SHP77 (cell line): ENCODE results near the gene MAGOHB.
"Not testable (repeated sequence)": the region's sequence is repeated elsewhere in the genome, so short reads cannot be mapped to it uniquely, and the experiment has no call there.

Source experiments
- DNase-seq, 2 experiments: peaks; one replicate each; lab custom pipeline; 2025; lab: John Stamatoyannopoulos, UW

Gene MAGOHB

DNA sequence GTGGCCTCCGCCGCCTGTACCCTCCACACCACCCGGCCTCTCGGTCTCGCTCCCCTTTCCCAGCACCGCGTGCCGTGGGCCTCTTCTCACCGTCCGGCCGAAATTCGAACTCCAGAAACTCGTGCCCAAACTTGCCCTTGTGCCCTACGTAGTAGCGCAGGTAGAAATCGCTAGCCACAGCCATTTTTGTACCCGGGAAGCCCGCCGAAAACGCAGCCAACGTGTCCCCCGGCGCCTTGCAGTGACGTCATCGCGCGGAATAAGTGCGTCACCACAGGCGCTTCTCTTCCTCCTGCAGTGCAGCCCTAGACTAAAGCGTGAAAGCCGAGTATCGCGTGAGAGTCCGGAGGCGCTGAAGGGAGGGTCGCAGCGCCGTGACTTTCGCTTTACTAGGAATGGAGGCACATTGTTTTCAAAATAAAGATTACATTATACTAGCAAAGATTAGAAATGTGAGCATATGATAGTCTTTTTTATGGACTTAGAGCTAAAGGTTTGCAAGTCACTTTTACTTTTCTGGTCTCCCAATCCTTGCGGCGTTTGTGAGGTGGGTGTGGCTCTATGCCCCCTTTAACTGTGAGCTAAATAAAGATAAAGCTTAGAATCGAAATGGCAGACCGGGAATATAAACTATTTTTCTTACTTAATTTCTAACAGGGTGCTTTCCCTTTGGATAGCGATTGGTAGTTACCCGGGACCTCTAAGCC, at the start of gene MAGOHB:
Gene MAGOHB (minus strand): TSS at position 261 of the 707 bp plus-strand sequence. CDS start 77 bp downstream, at position 184.
- DNase-seq = peak; percentile 76 to 82

GRCh38 chr12:10661338-10661737, 47.9 kb upstream of the MAGOHB start:
- no peak for DNase-seq

GRCh38 chr12:10654003-10654402, 40.6 kb upstream of the MAGOHB start:
- no peak for DNase-seq

DNA sequence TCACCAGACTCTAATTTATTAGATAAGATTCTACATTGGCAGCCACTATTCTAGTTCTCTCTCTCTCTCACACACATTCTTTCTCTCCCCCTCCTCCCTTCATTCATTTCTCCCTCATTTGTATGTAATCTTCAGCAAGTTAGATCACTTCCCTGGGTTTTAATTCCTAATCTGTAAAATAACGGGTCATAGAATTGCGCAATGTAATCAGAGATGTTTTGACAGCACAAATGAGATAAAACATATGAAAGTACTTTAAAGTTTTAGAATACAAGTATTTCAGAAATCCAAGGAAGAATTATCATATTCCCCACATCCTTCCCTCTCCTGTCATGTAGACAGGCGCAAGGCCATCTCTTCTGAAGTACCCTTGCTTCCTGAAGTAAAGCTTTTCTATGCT, 38.8 kb upstream of the MAGOHB start:
- DNase-seq = no peak

DNA sequence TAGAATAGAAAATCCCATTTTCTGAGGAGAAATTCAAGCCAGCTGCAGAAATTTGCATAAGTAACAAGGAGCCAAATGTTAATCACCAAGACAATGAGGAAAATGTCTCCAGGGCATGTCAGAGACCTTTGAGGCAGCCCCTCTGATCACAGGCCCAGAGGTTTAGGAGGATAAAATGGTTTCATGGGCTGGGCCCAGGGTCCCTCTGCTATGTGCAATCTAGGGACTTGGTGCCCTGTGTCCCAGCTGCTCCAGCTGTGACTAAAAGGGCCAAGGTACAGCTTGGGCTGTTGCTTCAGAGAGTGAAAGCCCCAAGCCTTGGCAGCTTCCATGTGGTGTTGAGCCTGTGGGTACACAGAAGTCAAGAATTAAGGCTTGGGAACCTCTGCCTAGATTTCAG, 33.2 kb upstream of the MAGOHB start:
- not testable (repeated sequence) for DNase-seq

- no peak for DNase-seq
Observed at GRCh38 chr12:10645910-10646309, 32.5 kb upstream of the MAGOHB start.

DNA sequence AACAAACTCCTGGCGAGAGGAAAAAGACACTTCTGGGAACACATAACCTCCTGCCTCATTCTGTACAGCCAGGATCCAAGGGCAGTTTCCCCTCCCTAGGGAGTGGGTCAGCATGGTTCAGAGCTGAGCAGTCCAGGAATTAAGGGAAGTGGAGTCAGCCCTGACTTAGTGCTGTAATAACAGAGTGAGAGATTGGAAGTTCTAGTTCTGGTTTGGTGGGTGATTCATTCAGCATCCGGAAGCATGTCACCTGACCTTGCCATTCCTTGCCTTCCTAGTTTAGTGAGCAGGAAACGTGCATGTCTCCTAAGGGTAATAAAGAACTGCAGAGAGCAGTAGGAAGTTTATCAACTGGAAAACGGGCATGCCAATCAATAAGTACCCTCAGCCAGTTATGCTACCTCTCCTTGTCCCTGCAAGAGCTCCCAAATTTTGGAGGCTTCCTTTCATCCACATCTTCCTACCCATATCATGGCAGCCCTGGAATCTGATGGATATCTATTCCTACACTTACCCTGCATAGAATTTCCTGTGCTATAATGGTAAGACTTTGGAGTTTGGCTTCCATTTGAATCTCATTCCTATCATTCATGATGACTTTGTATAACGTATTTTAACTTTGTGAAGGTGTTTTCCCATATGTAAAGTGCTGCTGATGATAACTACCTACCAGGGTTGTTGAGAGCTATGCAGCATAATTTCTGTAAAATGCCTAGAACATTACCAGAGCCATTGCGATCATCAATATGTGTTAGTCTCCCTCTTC, 28.5 kb upstream of the MAGOHB start:
- no peak for DNase-seq

GRCh38 chr12:10638728-10639127, 25.3 kb upstream of the MAGOHB start:
- no peak for DNase-seq

- DNase-seq = no peak
Observed at GRCh38 chr12:10636611-10637010, 23.2 kb upstream of the MAGOHB start.

- DNase-seq = no peak
Observed at GRCh38 chr12:10636124-10636523, 22.7 kb upstream of the MAGOHB start.

- DNase-seq = no peak
Observed at GRCh38 chr12:10635306-10635705, 21.9 kb upstream of the MAGOHB start.

GRCh38 chr12:10634427-10634826, 21.0 kb upstream of the MAGOHB start:
- DNase-seq = no peak

- no peak for DNase-seq
Observed at GRCh38 chr12:10633541-10633940, 20.1 kb upstream of the MAGOHB start.

- DNase-seq = no peak
Observed at GRCh38 chr12:10632226-10632625, 18.8 kb upstream of the MAGOHB start.

- DNase-seq = no peak
Observed at GRCh38 chr12:10624605-10625004, 11.2 kb upstream of the MAGOHB start.

DNA sequence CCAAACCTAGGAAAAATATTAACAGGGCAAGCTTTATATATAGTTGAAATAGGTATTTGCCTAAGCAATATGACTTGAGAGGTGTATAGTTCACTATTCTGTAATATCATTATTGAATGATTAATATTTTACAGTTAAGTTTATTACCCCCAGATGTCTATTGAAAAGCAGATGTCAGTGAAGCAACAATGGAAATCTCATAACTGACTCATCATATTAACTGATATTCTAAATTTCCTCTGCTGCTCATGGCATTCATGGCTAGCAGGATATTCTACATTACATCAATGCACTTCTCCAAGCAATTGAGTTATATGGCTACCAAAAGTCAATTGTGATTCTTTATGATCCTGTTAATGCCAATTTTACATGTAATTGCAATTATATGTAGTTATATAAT, 9.7 kb upstream of the MAGOHB start:
- DNase-seq = no peak

- no peak for DNase-seq
Observed at GRCh38 chr12:10621278-10621677, 7.9 kb upstream of the MAGOHB start.

DNA sequence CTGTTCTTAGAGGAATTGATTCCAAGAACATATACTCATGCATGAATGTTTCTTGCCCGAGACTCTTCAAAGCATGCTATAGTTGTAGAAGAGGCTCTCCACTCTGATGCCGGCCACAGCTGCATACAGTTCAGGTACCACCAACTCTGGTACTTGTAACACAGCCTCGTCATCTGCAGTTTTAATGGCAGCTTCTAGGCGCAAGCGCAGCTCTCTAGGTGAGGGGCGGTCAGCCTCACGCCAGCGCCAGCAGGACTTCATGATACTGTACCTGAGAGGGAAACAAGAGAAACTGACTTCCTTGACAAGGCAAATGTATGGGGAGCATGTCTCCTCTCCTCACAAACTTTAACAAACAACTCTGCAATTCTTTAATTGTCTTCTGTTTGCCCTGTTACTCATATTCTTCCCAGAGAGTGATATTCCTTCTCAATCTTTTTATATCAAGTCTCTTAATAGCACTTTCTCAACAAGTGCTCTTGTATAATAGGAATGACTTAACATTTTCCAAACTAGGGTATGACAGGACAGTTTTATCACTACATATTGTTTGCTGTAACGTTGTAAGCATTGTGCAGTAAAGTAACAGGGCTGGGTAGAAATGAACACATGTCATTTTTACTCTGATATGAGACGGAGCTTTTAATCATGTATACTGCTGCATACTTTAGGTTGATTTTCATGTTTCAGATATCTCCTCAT, 6.8 kb upstream of the MAGOHB start:
- no peak for DNase-seq

GRCh38 chr12:10618338-10618987, 5.1 kb upstream of the MAGOHB start:
- no peak for DNase-seq

DNA sequence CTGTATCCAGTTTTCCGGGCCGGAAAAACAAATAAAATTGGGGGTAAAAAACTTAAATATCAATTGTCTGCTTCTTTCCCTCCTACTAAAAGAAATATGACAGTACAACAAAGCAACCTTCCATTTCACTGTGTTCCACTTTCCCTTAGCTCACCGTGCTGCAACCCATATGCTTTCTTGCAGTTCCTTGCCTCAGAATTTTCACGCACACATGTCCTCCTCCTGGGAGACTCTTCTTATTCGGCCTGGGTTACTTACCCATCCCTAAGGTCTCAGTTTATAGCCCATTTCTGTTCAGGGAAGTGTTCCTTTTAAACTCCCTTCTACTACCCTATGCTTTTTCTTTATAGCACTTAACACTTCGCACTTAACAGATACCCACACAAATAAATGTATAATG, 4.5 kb upstream of the MAGOHB start:
- no peak for DNase-seq

DNA sequence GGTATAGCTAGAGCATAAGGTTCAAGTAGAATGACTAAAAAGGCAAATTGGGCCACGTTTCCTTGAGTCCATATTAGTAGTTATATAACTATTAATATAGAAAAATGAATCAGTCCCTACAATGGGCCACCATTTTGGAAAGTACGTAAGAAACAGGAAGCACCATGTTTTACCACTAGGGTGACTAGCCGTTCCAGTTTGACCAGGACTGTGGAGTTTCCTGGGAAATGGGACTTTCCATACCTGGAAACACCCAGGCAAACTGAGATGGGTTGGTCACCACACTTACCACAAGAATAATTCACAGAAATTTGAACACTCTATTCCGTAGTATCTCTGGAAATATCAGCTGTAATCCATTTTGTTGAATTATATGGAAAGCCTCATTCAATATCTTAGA, 2.1 kb upstream of the MAGOHB start:
- no peak for DNase-seq

DNA sequence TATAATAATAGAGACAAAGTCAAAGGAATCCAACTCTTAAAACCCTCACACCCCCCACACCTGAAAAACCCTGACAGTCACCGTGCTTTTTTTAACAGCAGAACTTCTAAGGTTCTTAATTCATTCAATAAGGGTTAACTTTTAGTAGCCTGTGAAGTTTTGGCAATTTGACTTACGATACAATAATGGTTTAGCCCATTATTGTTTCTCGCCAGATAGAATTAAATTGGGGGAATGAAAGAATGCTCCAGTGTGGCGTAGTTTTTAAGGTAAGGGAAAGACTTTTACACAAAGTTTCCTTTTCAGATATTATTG, 604 bp upstream of the MAGOHB start:
- no peak for DNase-seq

- DNase-seq = no peak
Observed at GRCh38 chr12:10612984-10613348, 443 bp downstream of the MAGOHB start.
